Lung (tissue), 12 donors: ENCODE results near the gene SLC25A31. TPM values are rescaled to one million over a fixed set of nuclear protein-coding genes. Genes with fewer than 3 reads are reported as not detected.

ENCODE experiments used
- ATAC-seq: fragments of 200-7000 bp; cut with Tn5 transposase; one replicate; pipeline ENCODE4 v1.9.1; 2020; ENCODE audit warnings: moderate number of reproducible peaks; ENCODE audit not compliant: insufficient read depth, low FRiP score
- DNase-seq, 3 donors: peaks; one replicate each; pipeline ENCODE4 v3.0.0-alpha.2; 2013 to 2017
- H3K27ac ChIP-seq, 2 donors: one replicate each; pipeline ENCODE4 v1.5.1; 2013; ENCODE audit warnings: mild to moderate bottlenecking in 2 of 2, moderate library complexity in 2 of 2, control low read depth in 1 of 2, inconsistent platforms in 1 of 2, low read depth in 1 of 2, low read length in 1 of 2
- H3K27me3 ChIP-seq, 3 donors: one replicate each; pipeline ENCODE4 v1.5.1; 2013; ENCODE audit warnings: low read length in 2 of 3; ENCODE audit not compliant: control insufficient read depth in 3 of 3, insufficient read depth in 3 of 3
- H3K36me3 ChIP-seq, 4 donors: one replicate each; pipeline ENCODE4 v1.5.1; 2013; ENCODE audit warnings: low read length in 4 of 4, mild to moderate bottlenecking in 1 of 4, moderate library complexity in 1 of 4; ENCODE audit not compliant: control insufficient read depth in 4 of 4, insufficient read depth in 4 of 4
- H3K4me1 ChIP-seq, 5 donors: one replicate each; pipeline ENCODE4 v1.5.1; 2013; ENCODE audit warnings: low read length in 5 of 5, mild to moderate bottlenecking in 2 of 5, moderate library complexity in 1 of 5; ENCODE audit not compliant: control insufficient read depth in 5 of 5, insufficient read depth in 5 of 5
- H3K4me3 ChIP-seq: one replicate; pipeline ENCODE4 v1.5.1; 2013; ENCODE audit warnings: mild to moderate bottlenecking, control low read depth, moderate library complexity
- H3K9ac ChIP-seq, 2 donors: one replicate each; pipeline ENCODE4 v1.5.1; 2013; ENCODE audit warnings: low read length in 2 of 2, control low read depth in 1 of 2; ENCODE audit not compliant: insufficient read depth in 1 of 2
- H3K9me3 ChIP-seq, 4 donors: one replicate each; pipeline ENCODE4 v1.5.1; 2013; ENCODE audit warnings: low read length in 3 of 4, mild to moderate bottlenecking in 1 of 4, moderate library complexity in 1 of 4; ENCODE audit not compliant: control insufficient read depth in 4 of 4, insufficient read depth in 3 of 4
- CTCF ChIP-seq: IDR thresholded peaks from 2 replicates; pipeline ENCODE4 v1.5.1; 2012; ENCODE audit warnings: mild to moderate bottlenecking; ENCODE audit errors: control extremely low read depth, extremely low read depth
- WGBS, 2 donors: extraction: QIAGEN DNeasy Blood & Tissue Kit; methylation state at CpG; one replicate each; pipeline ENCODE4 v1.1.7; 2013; 5-methylcytosine and 5-hydroxymethylcytosine counted together
- polyA plus RNA-seq, 2 donors: library from polyadenylated mRNA; stranded (reverse); fragments of 200-250 nt; gene quantifications; one replicate each; pipeline ENCODE4 v1.2.1, GENCODE V29; 2013
- total RNA-seq, 2 donors: library from RNA; depleted of rRNA in 1 of 2; stranded (reverse); fragments of >200 nt in 1 of 2; gene quantifications; one replicate each; pipeline ENCODE4 v1.2.1, GENCODE V29; 2014 to 2021
- donor health status: control.
- donor health status: control.
- donor health status: Bipolar disorder and iron deficiency.
- donor health status: healthy.
- donor health status: DM: yes; HTN: yes; CAD: no.

Gene SLC25A31
- total and polyA plus RNA-seq, 4 donors: 0.06 TPM; not detected in 3

- peak; percentile 39 for ATAC-seq
These were observed 51.3 kb downstream of the SLC25A31 start for GRCh38 chr4:127781300-127782024.

GRCh38 chr4:127782025-127782274 lies 51.8 kb downstream of the SLC25A31 start:
- ATAC-seq (peak; percentile 95), DNase-seq (peak; percentile 91 to 94 (median 91))
- peak overlapping the region in 1 of 2 donors; percentile 35 for H3K27ac ChIP-seq
- peak overlapping the region in 1 of 2 donors; percentile 82 for H3K9ac ChIP-seq
- H3K36me3 ChIP-seq: no peaks in the 10 kb centered on the region
- H3K4me3 ChIP-seq: peak overlapping the region; percentile 57
- WGBS, 2 donors: 0% methylated on average over 26 to 30 of the region's 30 CpGs
- H3K27me3 ChIP-seq: no peaks in the 10 kb centered on the region
- TF ChIP-seq CTCF: no peak
- no peaks in the 10 kb centered on the region for H3K9me3 ChIP-seq
- H3K4me1 ChIP-seq: peaks cover 0 to 12% (median 2%) of the 10 kb centered on the region in 5 donors

More at GRCh38 chr4:127781300-127782024, 51.3 kb downstream of the SLC25A31 start:
- peaks cover 0 to 12% (median 2%) of the 10 kb centered on the region in 5 donors for H3K4me1 ChIP-seq
- no peaks in the 10 kb centered on the region for H3K27me3 ChIP-seq
- no peaks in the 10 kb centered on the region for H3K36me3 ChIP-seq
- H3K9me3 ChIP-seq: no peaks in the 10 kb centered on the region
- peak overlapping the region; percentile 57 for H3K4me3 ChIP-seq
- TF ChIP-seq CTCF: no peak
- peak; percentile 70 to 76 (median 75) for DNase-seq
- no peak overlapping the region for H3K27ac ChIP-seq
- WGBS, 2 donors: 13 to 14% methylated on average over 40 to 43 of the region's 43 CpGs
- peak overlapping the region in 1 of 2 donors; percentile 26 for H3K9ac ChIP-seq

GRCh38 chr4:127782275-127783025 lies 52.2 kb downstream of the SLC25A31 start, which contains the start of gene HSPA4L:
HSPA4L (plus strand) TSS chr4:127782322; CDS start chr4:127782551, 229 bp downstream.
- H3K9me3 ChIP-seq: no peaks in the 10 kb centered on the region
- TF ChIP-seq CTCF: no peak
- peak within 1 kb of the TSS; percentile 28 to 35 for H3K27ac ChIP-seq
- ATAC-seq (peak; percentile 21), DNase-seq (peak; percentile 56 to 71 (median 61))
- no peaks in the 10 kb centered on the region for H3K36me3 ChIP-seq
- H3K27me3 ChIP-seq: no peaks in the 10 kb centered on the region
- WGBS, 2 donors: 0% methylated on average over 63 of the region's 63 CpGs
- peak within 1 kb of the TSS; percentile 57 for H3K4me3 ChIP-seq
- H3K9ac ChIP-seq: peak within 1 kb of the TSS; percentile 82 to 84
- peaks cover 0 to 12% (median 2%) of the 10 kb centered on the region in 5 donors for H3K4me1 ChIP-seq
